AG20443 (cell line): ENCODE data around the gene ZBTB8B.

Experiments
- DNase-seq: peaks from one replicate; pipeline ENCODE4 v3.0.0; 2012; ENCODE audit warnings: low spot score, mixed read lengths

ZBTB8B gene

GRCh38 chr1:32508761-32509160 is 43.9 kb downstream of the ZBTB8B start:
- no peak for DNase-seq

DNA sequence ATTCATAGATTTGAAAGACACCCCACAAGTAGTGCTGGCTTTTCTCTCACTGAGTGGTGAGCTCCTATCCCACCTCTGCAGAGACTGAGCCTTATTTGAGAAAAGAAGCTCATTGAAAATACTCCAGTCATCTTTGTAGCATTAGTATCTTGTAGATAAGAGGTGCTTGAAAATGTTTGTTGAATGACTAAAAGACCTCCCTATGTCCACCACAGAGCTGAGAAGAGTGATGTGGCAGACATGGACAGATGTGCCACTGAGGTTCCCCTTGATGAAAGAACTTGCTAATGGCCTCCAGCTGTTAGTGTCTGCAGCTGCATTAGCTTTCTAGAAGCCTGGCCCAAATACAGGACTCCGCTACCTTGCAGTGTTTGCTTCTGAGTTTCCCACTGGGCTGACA is 45.1 kb downstream of the ZBTB8B start:
- no peak for DNase-seq
